ENCODE data around the gene HOOK2.

- TF ChIP-seq CTCF (IDR thresholded peaks at IDR 0.05) (no peak), RCOR1 (IDR thresholded peaks at IDR 0.05; ENCODE audit: low read length) (no peak), GABPA (IDR thresholded peaks at IDR 0.05; ENCODE audit: low read depth) (no peak), POLR2AphosphoS5 (IDR thresholded peaks at IDR 0.05; ENCODE audit: low read depth, low read length) (0 out of 2 replicates have a peak, but pooled peaks have one; percentile 38), TEAD4 (IDR thresholded peaks at IDR 0.05; ENCODE audit: borderline replicate concordance, insufficient read depth) (no peak), NRF1 (IDR thresholded peaks at IDR 0.05; ENCODE audit: low read depth, low read length) (no peak), ZBTB33 (IDR thresholded peaks at IDR 0.05; ENCODE audit: borderline replicate concordance, low read depth) (no peak), USF2 (IDR thresholded peaks at IDR 0.05; ENCODE audit: borderline replicate concordance, low read depth, low read length) (no peak), MAX (IDR thresholded peaks at IDR 0.05; ENCODE audit: low read depth) (no peak), EP300 (IDR thresholded peaks at IDR 0.05; ENCODE audit: borderline replicate concordance in 1 of 2, low read depth in 1 of 2, low read length in 1 of 2) (no peak)
These were observed 17.5 kb upstream of the HOOK2 start for GRCh38 chr19:12792853-12793289.

Measured in SK-N-SH (cell line).